ENCODE results near the gene SCRT2. TPM values are rescaled to one million over a fixed set of nuclear protein-coding genes. Genes with fewer than 3 reads are reported as not detected.
"Not testable (repeated sequence)": the region's sequence is repeated elsewhere in the genome, so short reads cannot be mapped to it uniquely, and the experiment has no call there.

Gene SCRT2
- not detected for total RNA-seq

- Mint-ChIP-seq H3K36me3 (ENCODE audit: low read depth) (peaks cover 3% of the 10 kb centered on the region), H3K4me3 (no peak within 1 kb of the TSS), H3K9me3 (no peaks in the 10 kb centered on the region), H3K27me3 (peaks cover 63% of the 10 kb centered on the region), H3K4me1 (peaks cover 12% of the 10 kb centered on the region), H3K27ac (no peak within 1 kb of the TSS)
- DNase-seq: peak; percentile 66
- CTCF ChIA-PET: interaction anchor here (0.8 kb wide), 1 partner anchor 11 kb away, joined by 3 read pairs; no protein-coding TSS in a partner anchor
- POLR2A ChIA-PET: no interaction called here
Measured at GRCh38 chr20:675453-676314, at the start of gene SCRT2. Gene SCRT2 (minus strand): TSS chr20:675802. CDS start chr20:675601, 201 bp downstream.

- CTCF ChIA-PET; POLR2A ChIA-PET; H3K36me3 Mint-ChIP-seq (ENCODE audit: low read depth); H3K9me3 Mint-ChIP-seq; H3K4me3 Mint-ChIP-seq; DNase-seq; H3K4me1 Mint-ChIP-seq; H3K27ac Mint-ChIP-seq: not testable (repeated sequence)
- peaks cover 37% of the 10 kb centered on the region for H3K27me3 Mint-ChIP-seq
Measured at GRCh38 chr20:724797-725196, 49.2 kb upstream of the SCRT2 start.

GRCh38 chr20:723756-724155, 48.2 kb upstream of the SCRT2 start:
- POLR2A ChIA-PET: no interaction called here
- CTCF ChIA-PET: interaction anchor here (1.2 kb wide), 1 partner anchor 15 kb away, joined by 4 read pairs; no protein-coding TSS in a partner anchor
- H3K9me3 Mint-ChIP-seq: no peaks in the 10 kb centered on the region
- no peaks in the 10 kb centered on the region for H3K4me1 Mint-ChIP-seq
- H3K4me3 Mint-ChIP-seq: no peak overlapping the region
- no peak overlapping the region for H3K27ac Mint-ChIP-seq
- peaks cover 28% of the 10 kb centered on the region for H3K27me3 Mint-ChIP-seq
- no peak for DNase-seq
- H3K36me3 Mint-ChIP-seq (ENCODE audit: low read depth): no peaks in the 10 kb centered on the region

- H3K27me3 Mint-ChIP-seq: peaks cover 24% of the 10 kb centered on the region
- H3K27ac Mint-ChIP-seq: no peak overlapping the region
- ChIA-PET POLR2A (no interaction called here), CTCF (interaction anchor here (1.2 kb wide), 1 partner anchor 16 kb away, joined by 4 read pairs; no protein-coding TSS in a partner anchor)
- no peaks in the 10 kb centered on the region for H3K4me1 Mint-ChIP-seq
- DNase-seq: no peak
- no peak overlapping the region for H3K4me3 Mint-ChIP-seq
- no peaks in the 10 kb centered on the region for H3K36me3 Mint-ChIP-seq (ENCODE audit: low read depth)
- no peaks in the 10 kb centered on the region for H3K9me3 Mint-ChIP-seq
Measured at GRCh38 chr20:722822-723644, 47.4 kb upstream of the SCRT2 start.

GRCh38 chr20:721876-722275, 46.3 kb upstream of the SCRT2 start:
- no peak for DNase-seq
- no peak overlapping the region for H3K4me3 Mint-ChIP-seq
- no peaks in the 10 kb centered on the region for H3K4me1 Mint-ChIP-seq
- ChIA-PET POLR2A (no interaction called here), CTCF (no interaction called here)
- no peaks in the 10 kb centered on the region for H3K36me3 Mint-ChIP-seq (ENCODE audit: low read depth)
- H3K27me3 Mint-ChIP-seq: peaks cover 25% of the 10 kb centered on the region
- H3K9me3 Mint-ChIP-seq: no peaks in the 10 kb centered on the region
- H3K27ac Mint-ChIP-seq: no peak overlapping the region

- CTCF ChIA-PET: no interaction called here
- Mint-ChIP-seq H3K4me1 (no peaks in the 10 kb centered on the region), H3K4me3 (no peak overlapping the region), H3K27me3 (peaks cover 15% of the 10 kb centered on the region), H3K27ac (no peak overlapping the region), H3K9me3 (no peaks in the 10 kb centered on the region), H3K36me3 (ENCODE audit: low read depth) (no peaks in the 10 kb centered on the region)
- DNase-seq: no peak
- POLR2A ChIA-PET: no interaction called here
Measured at GRCh38 chr20:719816-720215, 44.2 kb upstream of the SCRT2 start.

GRCh38 chr20:719068-719467, 43.5 kb upstream of the SCRT2 start:
- Mint-ChIP-seq H3K9me3 (no peaks in the 10 kb centered on the region), H3K27ac (no peak overlapping the region), H3K4me3 (no peak overlapping the region), H3K4me1 (no peaks in the 10 kb centered on the region), H3K27me3 (peaks cover 14% of the 10 kb centered on the region), H3K36me3 (ENCODE audit: low read depth) (no peaks in the 10 kb centered on the region)
- DNase-seq: no peak
- POLR2A ChIA-PET: no interaction called here
- CTCF ChIA-PET: no interaction called here

- no peak overlapping the region for H3K27ac Mint-ChIP-seq
- H3K9me3 Mint-ChIP-seq: no peaks in the 10 kb centered on the region
- CTCF ChIA-PET: no interaction called here
- DNase-seq: no peak
- H3K36me3 Mint-ChIP-seq (ENCODE audit: low read depth): no peaks in the 10 kb centered on the region
- POLR2A ChIA-PET: no interaction called here
- peaks cover 12% of the 10 kb centered on the region for H3K27me3 Mint-ChIP-seq
- H3K4me3 Mint-ChIP-seq: no peak overlapping the region
- no peaks in the 10 kb centered on the region for H3K4me1 Mint-ChIP-seq
Measured at GRCh38 chr20:717832-718231, 42.2 kb upstream of the SCRT2 start.

GRCh38 chr20:717271-717670, 41.7 kb upstream of the SCRT2 start:
- Mint-ChIP-seq H3K27ac (no peak overlapping the region), H3K4me3 (no peak overlapping the region), H3K4me1 (no peaks in the 10 kb centered on the region), H3K36me3 (ENCODE audit: low read depth) (no peaks in the 10 kb centered on the region), H3K27me3 (peaks cover 12% of the 10 kb centered on the region), H3K9me3 (no peaks in the 10 kb centered on the region)
- POLR2A ChIA-PET: no interaction called here
- no peak for DNase-seq
- CTCF ChIA-PET: no interaction called here

- Mint-ChIP-seq H3K27me3 (peaks cover 21% of the 10 kb centered on the region), H3K27ac (no peak overlapping the region), H3K36me3 (ENCODE audit: low read depth) (no peaks in the 10 kb centered on the region), H3K9me3 (no peaks in the 10 kb centered on the region), H3K4me1 (no peaks in the 10 kb centered on the region), H3K4me3 (no peak overlapping the region)
- DNase-seq: no peak
- ChIA-PET CTCF (no interaction called here), POLR2A (no interaction called here)
Measured at GRCh38 chr20:714453-714852, 38.9 kb upstream of the SCRT2 start.

- H3K4me3 Mint-ChIP-seq: no peak overlapping the region
- no peak for DNase-seq
- ChIA-PET POLR2A (no interaction called here), CTCF (no interaction called here)
- no peaks in the 10 kb centered on the region for H3K4me1 Mint-ChIP-seq
- H3K27ac Mint-ChIP-seq: no peak overlapping the region
- peaks cover 3% of the 10 kb centered on the region for H3K9me3 Mint-ChIP-seq
- H3K27me3 Mint-ChIP-seq: peaks cover 26% of the 10 kb centered on the region
- no peaks in the 10 kb centered on the region for H3K36me3 Mint-ChIP-seq (ENCODE audit: low read depth)
Measured at GRCh38 chr20:711576-711975, 36.0 kb upstream of the SCRT2 start.

GRCh38 chr20:710780-711450, 35.3 kb upstream of the SCRT2 start:
- H3K27ac Mint-ChIP-seq: no peak overlapping the region
- peaks cover 26% of the 10 kb centered on the region for H3K27me3 Mint-ChIP-seq
- no peak overlapping the region for H3K4me3 Mint-ChIP-seq
- no peaks in the 10 kb centered on the region for H3K36me3 Mint-ChIP-seq (ENCODE audit: low read depth)
- CTCF ChIA-PET: no interaction called here
- H3K4me1 Mint-ChIP-seq: no peaks in the 10 kb centered on the region
- H3K9me3 Mint-ChIP-seq: peaks cover 3% of the 10 kb centered on the region
- POLR2A ChIA-PET: no interaction called here
- no peak for DNase-seq

GRCh38 chr20:709991-710779, 34.6 kb upstream of the SCRT2 start:
- Mint-ChIP-seq H3K36me3 (ENCODE audit: low read depth) (no peaks in the 10 kb centered on the region), H3K27me3 (peaks cover 26% of the 10 kb centered on the region), H3K27ac (no peak overlapping the region), H3K9me3 (peaks cover 3% of the 10 kb centered on the region), H3K4me3 (no peak overlapping the region), H3K4me1 (no peaks in the 10 kb centered on the region)
- CTCF ChIA-PET: no interaction called here
- POLR2A ChIA-PET: no interaction called here
- DNase-seq: no peak

All from activated CD4-positive, alpha-beta memory T cell treated with anti-CD3 and anti-CD28 coated beads, Interleukin-2, amount 10 ng/mL, durations not matched to agents 7 days and 5 days (primary cell).